Activated naive CD4-positive, alpha-beta T cell treated with anti-CD3 and anti-CD28 coated beads, Interleukin-2, amount 10 ng/mL, durations not matched to agents 7 days and 5 days (primary cell): ENCODE data around the gene BAD.

Experiments used
- CTCF ChIA-PET: fragments of 350-600 bp; sonication (Branson Sonifier 250); formaldehyde crosslinking; loops from one replicate; lab custom pipeline; 2021; ENCODE audit warnings: antibody characterized with exemption; lab: Charles Lee
- DNase-seq: peaks from one replicate; pipeline ENCODE4 v3.0.0-alpha.2; 2020
- H3K27ac Mint-ChIP-seq: one replicate; pipeline ENCODE4 v1.8.0; 2021; ENCODE audit warnings: mild to moderate bottlenecking, moderate library complexity, mixed read lengths
- H3K27me3 Mint-ChIP-seq: one replicate; pipeline ENCODE4 v1.8.0; 2021; ENCODE audit warnings: mild to moderate bottlenecking, mixed read lengths
- H3K36me3 Mint-ChIP-seq: one replicate; pipeline ENCODE4 v1.8.0; 2021; ENCODE audit warnings: mixed read lengths
- H3K4me1 Mint-ChIP-seq: one replicate; pipeline ENCODE4 v1.8.0; 2021; ENCODE audit warnings: mixed read lengths
- H3K4me3 Mint-ChIP-seq: one replicate; pipeline ENCODE4 v1.8.0; 2021; ENCODE audit warnings: mild to moderate bottlenecking, moderate library complexity, mixed read lengths
- H3K9me3 Mint-ChIP-seq: one replicate; pipeline ENCODE4 v1.8.0; 2021; ENCODE audit warnings: mixed read lengths

The BAD gene

GRCh38 chr11:64296830-64297698, 12.6 kb upstream of the BAD start:
- no peak overlapping the region for H3K27ac Mint-ChIP-seq
- peaks cover 100% of the 10 kb centered on the region for H3K27me3 Mint-ChIP-seq
- CTCF ChIA-PET: no interaction called here
- no peak overlapping the region for H3K4me3 Mint-ChIP-seq
- peaks cover 23% of the 10 kb centered on the region for H3K4me1 Mint-ChIP-seq
- no peak for DNase-seq
- no peaks in the 10 kb centered on the region for H3K36me3 Mint-ChIP-seq
- H3K9me3 Mint-ChIP-seq: no peaks in the 10 kb centered on the region

GRCh38 chr11:64296236-64296635, 11.8 kb upstream of the BAD start:
- Mint-ChIP-seq H3K4me1 (peaks cover 19% of the 10 kb centered on the region), H3K27ac (no peak overlapping the region), H3K4me3 (no peak overlapping the region), H3K9me3 (no peaks in the 10 kb centered on the region), H3K36me3 (no peaks in the 10 kb centered on the region), H3K27me3 (peaks cover 98% of the 10 kb centered on the region)
- CTCF ChIA-PET: no interaction called here
- DNase-seq: no peak

DNA sequence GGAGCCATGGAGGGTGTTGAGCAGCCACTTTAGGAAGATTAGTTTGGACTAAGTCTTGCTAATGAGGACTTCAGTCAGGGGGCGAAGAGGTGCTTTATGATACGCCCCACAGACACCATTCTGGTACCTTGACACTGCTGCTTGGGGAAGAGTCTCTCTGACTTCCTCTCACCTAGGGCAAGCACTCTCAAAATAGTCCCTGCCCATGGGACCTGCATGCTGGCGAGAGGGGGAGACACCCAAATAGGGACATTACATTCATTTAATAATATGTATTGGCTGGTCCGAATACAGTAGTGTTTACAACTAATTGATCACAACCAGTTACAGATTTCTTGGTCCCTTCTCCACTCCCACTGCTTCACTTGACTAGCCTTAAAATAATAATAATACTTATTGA, 11.3 kb upstream of the BAD start:
- CTCF ChIA-PET: no interaction called here
- Mint-ChIP-seq H3K9me3 (no peaks in the 10 kb centered on the region), H3K4me3 (no peak overlapping the region), H3K4me1 (peaks cover 18% of the 10 kb centered on the region), H3K36me3 (peaks cover 1% of the 10 kb centered on the region), H3K27ac (no peak overlapping the region), H3K27me3 (peaks cover 98% of the 10 kb centered on the region)
- DNase-seq: no peak

DNA sequence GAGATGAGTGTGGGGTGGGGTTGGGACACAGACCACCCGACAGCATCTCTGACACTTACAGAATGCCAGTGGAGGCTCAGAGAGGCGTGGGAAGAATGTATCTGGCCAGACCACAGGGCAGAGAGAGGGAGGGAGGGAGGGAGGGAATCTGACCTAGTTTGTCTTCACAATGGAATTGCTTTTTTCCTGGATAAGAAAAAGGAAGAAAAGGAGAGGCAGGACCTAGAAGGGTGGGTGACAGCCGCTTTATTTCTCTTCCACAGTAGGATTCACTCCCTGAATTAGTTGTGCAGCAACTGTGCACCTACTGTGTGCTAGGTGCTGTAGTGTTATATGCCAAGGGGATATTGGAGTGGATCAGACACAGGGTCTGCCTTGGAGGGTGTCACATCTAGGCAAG, 10.3 kb upstream of the BAD start:
- no peak for DNase-seq
- Mint-ChIP-seq H3K27ac (no peak overlapping the region), H3K4me1 (peaks cover 11% of the 10 kb centered on the region), H3K36me3 (peaks cover 7% of the 10 kb centered on the region), H3K4me3 (no peak overlapping the region), H3K27me3 (peaks cover 98% of the 10 kb centered on the region), H3K9me3 (no peaks in the 10 kb centered on the region)
- CTCF ChIA-PET: no interaction called here

- Mint-ChIP-seq H3K27ac (no peak overlapping the region), H3K4me1 (peaks cover 9% of the 10 kb centered on the region), H3K4me3 (peak overlapping the region; percentile 21), H3K9me3 (no peaks in the 10 kb centered on the region), H3K27me3 (peaks cover 92% of the 10 kb centered on the region), H3K36me3 (peaks cover 7% of the 10 kb centered on the region)
- no peak for DNase-seq
- CTCF ChIA-PET: interaction anchor here (1.0 to 2.0 kb wide), 2 partner anchors 11 to 88 kb away, joined by 3 to 17 read pairs; partner anchors contain the start of gene ESRRA
Measured at GRCh38 chr11:64292460-64293254, 8.2 kb upstream of the BAD start.

GRCh38 chr11:64291752-64292459, 7.4 kb upstream of the BAD start:
- no peaks in the 10 kb centered on the region for H3K9me3 Mint-ChIP-seq
- peaks cover 13% of the 10 kb centered on the region for H3K4me1 Mint-ChIP-seq
- H3K27ac Mint-ChIP-seq: no peak overlapping the region
- CTCF ChIA-PET: interaction anchor here (1.0 to 5.9 kb wide), 3 partner anchors 11 to 88 kb away, joined by 3 to 50 read pairs (median 17); partner anchors contain the start of genes CATSPERZ and ESRRA
- H3K4me3 Mint-ChIP-seq: no peak overlapping the region
- peaks cover 7% of the 10 kb centered on the region for H3K36me3 Mint-ChIP-seq
- DNase-seq: peak; percentile 37
- peaks cover 84% of the 10 kb centered on the region for H3K27me3 Mint-ChIP-seq

GRCh38 chr11:64291262-64291751, 6.8 kb upstream of the BAD start, which contains the start of gene KCNK4:
KCNK4 (plus strand) TSS chr11:64291302; CDS start chr11:64293019, 1,717 bp downstream.
- no peaks in the 10 kb centered on the region for H3K9me3 Mint-ChIP-seq
- no peak within 1 kb of the TSS for H3K27ac Mint-ChIP-seq
- peaks cover 7% of the 10 kb centered on the region for H3K36me3 Mint-ChIP-seq
- DNase-seq: no peak
- H3K4me3 Mint-ChIP-seq: no peak within 1 kb of the TSS
- H3K4me1 Mint-ChIP-seq: peaks cover 19% of the 10 kb centered on the region
- CTCF ChIA-PET: interaction anchor here (5.9 kb wide), 1 partner anchor 11 kb away, joined by 50 read pairs; the partner anchor contains the start of gene CATSPERZ
- peaks cover 78% of the 10 kb centered on the region for H3K27me3 Mint-ChIP-seq

DNA sequence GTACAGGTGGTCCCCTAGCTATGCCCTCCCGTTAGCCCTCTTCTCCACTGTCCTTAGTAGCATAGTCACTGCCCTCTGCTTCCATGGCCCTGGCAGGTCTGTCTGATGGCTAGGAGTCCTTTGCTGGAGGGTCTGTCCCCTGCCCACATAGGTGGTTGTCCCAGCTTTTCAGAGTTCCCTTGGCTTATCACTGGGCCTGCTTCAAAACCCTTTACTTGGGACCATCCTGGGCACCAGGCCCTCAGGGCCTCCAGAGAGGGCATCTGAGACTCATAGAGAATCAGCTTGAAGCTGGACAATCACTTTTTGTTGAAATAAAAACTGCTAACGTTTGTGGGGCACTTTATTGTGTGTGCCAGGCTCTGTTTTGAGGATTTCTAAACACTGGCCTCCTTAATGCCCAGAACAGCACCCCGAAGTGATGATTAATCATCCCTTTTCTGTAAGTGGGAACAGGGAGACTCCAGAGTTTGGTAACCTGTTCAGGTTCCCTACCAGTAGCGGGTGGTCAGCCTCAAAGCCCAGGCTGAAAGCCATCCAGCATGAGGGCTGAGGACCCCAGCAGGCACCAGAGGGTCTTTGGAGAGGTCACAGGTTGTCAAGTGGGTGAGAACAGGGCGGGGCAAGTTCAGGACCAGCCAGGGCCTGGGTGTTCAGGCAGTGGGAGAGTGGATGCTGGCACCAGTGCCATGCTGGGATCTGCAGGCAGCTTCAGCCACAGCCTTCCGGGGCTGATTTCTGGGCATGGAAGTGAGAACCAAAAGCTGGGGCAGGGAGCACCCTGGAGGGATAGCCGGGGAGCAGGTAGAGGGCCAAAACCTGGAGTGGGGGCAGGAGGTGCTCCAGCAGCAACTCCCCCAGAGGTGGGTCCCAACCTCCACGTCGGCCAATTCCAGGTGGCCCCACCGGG, 6.1 kb upstream of the BAD start:
- peaks cover 71% of the 10 kb centered on the region for H3K27me3 Mint-ChIP-seq
- no peak overlapping the region for H3K27ac Mint-ChIP-seq
- CTCF ChIA-PET: interaction anchor here (0.7 to 5.9 kb wide), 2 partner anchors 12 to 86 kb away, joined by 3 to 50 read pairs; partner anchors contain the start of gene CATSPERZ
- H3K4me3 Mint-ChIP-seq: no peak overlapping the region
- no peaks in the 10 kb centered on the region for H3K9me3 Mint-ChIP-seq
- peaks cover 7% of the 10 kb centered on the region for H3K36me3 Mint-ChIP-seq
- no peak for DNase-seq
- peaks cover 21% of the 10 kb centered on the region for H3K4me1 Mint-ChIP-seq

GRCh38 chr11:64289002-64289564, 4.6 kb upstream of the BAD start:
- Mint-ChIP-seq H3K36me3 (peaks cover 7% of the 10 kb centered on the region), H3K27ac (no peak overlapping the region), H3K27me3 (peaks cover 56% of the 10 kb centered on the region), H3K4me1 (peaks cover 23% of the 10 kb centered on the region), H3K9me3 (no peaks in the 10 kb centered on the region), H3K4me3 (no peak overlapping the region)
- CTCF ChIA-PET: interaction anchor here (0.9 to 5.9 kb wide), 2 partner anchors 14 to 17 kb away, joined by 3 to 50 read pairs; partner anchors contain the start of gene CATSPERZ
- DNase-seq: no peak

DNA sequence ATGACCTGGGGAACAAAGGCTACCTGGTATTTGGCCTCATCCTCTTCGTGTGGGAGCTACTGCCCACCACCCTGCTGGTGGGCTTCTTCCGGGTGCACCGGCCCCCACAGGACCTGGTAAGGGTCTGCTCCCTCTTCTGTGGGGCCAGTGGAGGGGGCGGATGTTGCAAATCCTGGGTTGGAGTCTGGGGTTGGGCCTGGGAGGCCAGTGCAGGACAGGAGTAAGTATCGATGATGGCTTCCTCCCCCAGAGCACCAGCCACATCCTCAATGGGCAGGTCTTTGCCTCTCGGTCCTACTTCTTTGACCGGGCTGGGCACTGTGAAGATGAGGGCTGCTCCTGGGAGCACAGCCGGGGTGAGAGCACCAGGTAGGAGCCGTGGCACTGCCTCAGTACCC, 3.9 kb upstream of the BAD start:
- Mint-ChIP-seq H3K9me3 (no peaks in the 10 kb centered on the region), H3K27ac (no peak overlapping the region), H3K36me3 (peaks cover 7% of the 10 kb centered on the region), H3K4me3 (no peak overlapping the region), H3K27me3 (peaks cover 49% of the 10 kb centered on the region), H3K4me1 (peaks cover 29% of the 10 kb centered on the region)
- no peak for DNase-seq
- CTCF ChIA-PET: interaction anchor here (5.9 kb wide), 1 partner anchor 14 kb away, joined by 50 read pairs; the partner anchor contains the start of gene CATSPERZ

DNA sequence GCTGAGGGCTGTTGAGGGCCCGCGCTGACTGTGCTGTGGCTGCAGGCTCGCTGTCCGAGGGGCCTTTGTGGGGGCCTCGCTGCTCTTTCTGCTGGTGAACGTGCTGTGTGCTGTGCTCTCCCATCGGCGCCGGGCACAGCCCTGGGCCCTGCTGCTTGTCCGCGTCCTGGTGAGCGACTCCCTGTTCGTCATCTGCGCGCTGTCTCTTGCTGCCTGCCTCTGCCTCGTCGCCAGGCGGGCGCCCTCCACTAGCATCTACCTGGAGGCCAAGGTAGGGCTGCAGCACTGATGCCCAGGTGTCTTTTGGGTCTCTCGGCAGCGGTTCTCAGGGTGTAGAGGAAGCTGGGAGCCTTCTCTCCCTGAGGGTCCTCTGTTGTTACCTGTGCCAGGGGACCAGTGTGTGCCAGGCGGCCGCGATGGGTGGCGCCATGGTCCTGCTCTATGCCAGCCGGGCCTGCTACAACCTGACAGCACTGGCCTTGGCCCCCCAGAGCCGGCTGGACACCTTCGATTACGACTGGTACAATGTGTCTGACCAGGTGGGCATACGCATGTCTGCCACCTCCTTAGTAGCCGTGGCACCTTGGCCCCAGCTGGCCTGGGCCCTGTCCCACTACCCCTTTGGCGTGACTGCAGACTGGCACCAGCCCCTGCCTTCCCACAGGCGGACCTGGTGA, 3.3 kb upstream of the BAD start:
- CTCF ChIA-PET: interaction anchor here (5.9 kb wide), 1 partner anchor 15 kb away, joined by 50 read pairs; the partner anchor contains the start of gene CATSPERZ
- peaks cover 9% of the 10 kb centered on the region for H3K36me3 Mint-ChIP-seq
- peak overlapping the region; percentile 13 for H3K4me3 Mint-ChIP-seq
- DNase-seq: no peak
- H3K27me3 Mint-ChIP-seq: peaks cover 43% of the 10 kb centered on the region
- H3K9me3 Mint-ChIP-seq: no peaks in the 10 kb centered on the region
- H3K27ac Mint-ChIP-seq: no peak overlapping the region
- H3K4me1 Mint-ChIP-seq: peaks cover 34% of the 10 kb centered on the region

GRCh38 chr11:64286801-64287159, 2.3 kb upstream of the BAD start:
- peaks cover 34% of the 10 kb centered on the region for H3K4me1 Mint-ChIP-seq
- peaks cover 33% of the 10 kb centered on the region for H3K27me3 Mint-ChIP-seq
- peak overlapping the region; percentile 84 for H3K4me3 Mint-ChIP-seq
- CTCF ChIA-PET: interaction anchor here (1.2 to 5.9 kb wide), 2 partner anchors 16 to 299 kb away, joined by 3 to 50 read pairs; partner anchors contain the start of gene CATSPERZ
- H3K36me3 Mint-ChIP-seq: peaks cover 9% of the 10 kb centered on the region
- DNase-seq: no peak
- H3K9me3 Mint-ChIP-seq: no peaks in the 10 kb centered on the region
- peak overlapping the region; percentile 85 for H3K27ac Mint-ChIP-seq
